Panc1 (cell line): ENCODE results near the gene NTN4. TPM values are rescaled to one million over a fixed set of nuclear protein-coding genes. Genes with fewer than 3 reads are reported as not detected.

Source experiments
- ATAC-seq: fragments of 200-7000 bp; cut with Tn5 transposase; 2 replicates; pipeline ENCODE4 v1.9.1; 2020; ENCODE audit warnings: mild to moderate bottlenecking, moderate library complexity
- BruUV-seq: library from RNA; stranded (reverse); fragments of 400-500 nt; replicated peaks from 2 replicates; lab custom pipeline; 2021; lab: Mats Ljungman, UMichigan
- CTCF ChIA-PET: fragments of 300-600 bp; sonication (Branson Sonifier 250); formaldehyde crosslinking; loops from one replicate; lab custom pipeline; 2022; ENCODE audit warnings: antibody characterized with exemption; lab: Charles Lee
- POLR2A ChIA-PET: fragments of 300-600 bp; sonication (Branson Sonifier 250); formaldehyde crosslinking; loops from one replicate; lab custom pipeline; 2022; ENCODE audit warnings: antibody characterized with exemption; lab: Charles Lee
- DNase-seq: peaks from one replicate; pipeline ENCODE4 v3.0.0-alpha.2; 2010; ENCODE audit warnings: low read depth, low spot score
- H3K27ac ChIP-seq: 2 replicates; pipeline ENCODE4 v1.5.1; 2011; ENCODE audit warnings: mild to moderate bottlenecking, low read length, inconsistent platforms
- H3K27me3 ChIP-seq: fragments of 200-500 bp; sonication (Bioruptor generic); 2 replicates; pipeline ENCODE4 v1.6.0; 2014; ENCODE audit warnings: low read length, inconsistent platforms; ENCODE audit not compliant: control insufficient read depth, insufficient read depth
- H3K36me3 ChIP-seq: fragments of 200-500 bp; sonication (Bioruptor generic); 2 replicates; pipeline ENCODE4 v1.5.1; 2014; ENCODE audit warnings: inconsistent platforms, mild to moderate bottlenecking, low read length, moderate library complexity; ENCODE audit not compliant: control insufficient read depth, insufficient read depth
- H3K4me1 ChIP-seq: 2 replicates; pipeline ENCODE4 v1.5.1; 2011; ENCODE audit warnings: inconsistent platforms, mild to moderate bottlenecking, low read length, moderate library complexity; ENCODE audit not compliant: control insufficient read depth, insufficient read depth
- H3K4me3 ChIP-seq, 2 experiments: 2 replicates each; pipeline ENCODE4 v1.5.1; 2011 to 2012; ENCODE audit warnings: low read depth in 2 of 2, low read length in 2 of 2, mild to moderate bottlenecking in 2 of 2, inconsistent platforms in 1 of 2, moderate library complexity in 1 of 2
- H3K9me3 ChIP-seq: fragments of 200-500 bp; sonication (Bioruptor generic); 2 replicates; pipeline ENCODE4 v1.5.1; 2014; ENCODE audit warnings: low read depth, mild to moderate bottlenecking, inconsistent platforms, low read length, moderate library complexity; ENCODE audit not compliant: control insufficient read depth, insufficient read depth
- POLR2AphosphoS5 ChIP-seq: IDR thresholded peaks from 2 replicates; pipeline ENCODE4 v1.6.1; 2012; ENCODE audit warnings: mild to moderate bottlenecking, low read depth, low read length, moderate library complexity
- REST ChIP-seq, 2 experiments: IDR thresholded peaks; 2 replicates each; pipeline ENCODE4 v1.6.1; 2011 to 2012; ENCODE audit warnings: low read depth in 2 of 2, control low read depth in 1 of 2, low read length in 1 of 2, mild to moderate bottlenecking in 1 of 2, moderate library complexity in 1 of 2; ENCODE audit not compliant: insufficient read depth in 1 of 2
- SIN3A ChIP-seq: IDR thresholded peaks from 2 replicates; pipeline ENCODE4 v1.6.1; 2012; ENCODE audit warnings: low read depth, mild to moderate bottlenecking, low read length, moderate library complexity, borderline replicate concordance; ENCODE audit not compliant: insufficient read depth
- TCF7L2 ChIP-seq: IDR thresholded peaks from 2 replicates; pipeline ENCODE4 v1.6.1; 2011; ENCODE audit warnings: mild to moderate bottlenecking, low read depth, low read length, inconsistent platforms
- in situ Hi-C: cut with HindIII; loops from 2 replicates; pipeline ENCODE4 v1.10.0; 2016; ENCODE audit warnings: low sequenced_read_pairs, low pct_unique_long_range_greater_than_20kb
- intact Hi-C: fragments of 100-400 bp; cut with micrococcal nuclease; formaldehyde crosslinking; loops from one replicate; pipeline ENCODE4 v1.10.0; 2022; ENCODE audit not compliant: unreplicated experiment
- total RNA-seq: library from RNA; stranded (reverse); gene quantifications from one replicate; pipeline ENCODE4 v1.2.1, GENCODE V29; 2021; ENCODE audit not compliant: unreplicated experiment
- TF ChIP-seq, protein P1 (sequence below): fragments of 450-650 bp; IDR thresholded peaks from 2 replicates; pipeline ENCODE4 v1.5.1; 2017; ENCODE audit warnings: mild to moderate bottlenecking

NTN4 gene
- total RNA-seq, 1 experiment from 2014 or later: 17.1 TPM

DNA sequence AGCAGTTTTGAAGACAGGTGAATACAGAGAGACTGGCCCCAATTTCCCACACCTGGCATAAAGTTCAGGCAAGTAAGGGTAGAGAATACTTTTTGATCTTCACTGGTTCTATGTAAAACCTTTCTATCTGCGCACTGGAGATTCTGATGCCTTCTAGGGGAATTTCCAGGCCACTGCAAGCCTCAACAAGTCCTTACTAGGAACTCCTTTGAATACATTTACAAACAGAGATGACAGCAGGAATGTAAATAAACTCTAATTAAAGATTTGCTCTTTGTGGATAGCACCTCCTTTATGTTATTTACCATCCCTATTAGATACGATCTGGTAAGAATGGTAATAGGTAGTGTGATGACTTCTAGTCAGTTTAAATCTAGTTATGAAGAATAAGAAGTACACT is 69.2 kb downstream of the NTN4 start:
- DNase-seq (no peak), ATAC-seq (no peak)
- BruUV-seq: no TSS peak
- Histone ChIP-seq H3K4me1 (no peaks in the 10 kb centered on the region), H3K4me3 (no peak overlapping the region), H3K27me3 (no peaks in the 10 kb centered on the region), H3K27ac (no peak overlapping the region), H3K36me3 (no peaks in the 10 kb centered on the region), H3K9me3 (no peaks in the 10 kb centered on the region)
- in situ Hi-C loops: no loop called here
- CTCF ChIA-PET: no interaction called here
- intact Hi-C loops: no loop called here
- POLR2A ChIA-PET: no interaction called here
- no peak for TF ChIP-seq SIN3A
- TF ChIP-seq TCF7L2: no peak
- no peak for TF ChIP-seq REST (IDR thresholded peaks at IDR 0.05; ENCODE audit: insufficient read depth in 1 of 2, low read depth in 2 of 2, low read length in 1 of 2)
- TF ChIP-seq POLR2AphosphoS5: no peak
- TF ChIP-seq, protein P1, sequence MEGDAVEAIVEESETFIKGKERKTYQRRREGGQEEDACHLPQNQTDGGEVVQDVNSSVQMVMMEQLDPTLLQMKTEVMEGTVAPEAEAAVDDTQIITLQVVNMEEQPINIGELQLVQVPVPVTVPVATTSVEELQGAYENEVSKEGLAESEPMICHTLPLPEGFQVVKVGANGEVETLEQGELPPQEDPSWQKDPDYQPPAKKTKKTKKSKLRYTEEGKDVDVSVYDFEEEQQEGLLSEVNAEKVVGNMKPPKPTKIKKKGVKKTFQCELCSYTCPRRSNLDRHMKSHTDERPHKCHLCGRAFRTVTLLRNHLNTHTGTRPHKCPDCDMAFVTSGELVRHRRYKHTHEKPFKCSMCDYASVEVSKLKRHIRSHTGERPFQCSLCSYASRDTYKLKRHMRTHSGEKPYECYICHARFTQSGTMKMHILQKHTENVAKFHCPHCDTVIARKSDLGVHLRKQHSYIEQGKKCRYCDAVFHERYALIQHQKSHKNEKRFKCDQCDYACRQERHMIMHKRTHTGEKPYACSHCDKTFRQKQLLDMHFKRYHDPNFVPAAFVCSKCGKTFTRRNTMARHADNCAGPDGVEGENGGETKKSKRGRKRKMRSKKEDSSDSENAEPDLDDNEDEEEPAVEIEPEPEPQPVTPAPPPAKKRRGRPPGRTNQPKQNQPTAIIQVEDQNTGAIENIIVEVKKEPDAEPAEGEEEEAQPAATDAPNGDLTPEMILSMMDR: peak; percentile 30; the same call in 1 of the 2 replicates

GRCh38 chr12:95720146-95720545 is 70.4 kb downstream of the NTN4 start:
- no peak for DNase-seq
- Histone ChIP-seq H3K4me1 (no peaks in the 10 kb centered on the region), H3K4me3 (no peak overlapping the region), H3K27ac (no peak overlapping the region), H3K36me3 (no peaks in the 10 kb centered on the region), H3K27me3 (no peaks in the 10 kb centered on the region), H3K9me3 (no peaks in the 10 kb centered on the region)
- in situ Hi-C loops: no loop called here
- TF ChIP-seq TCF7L2 (no peak), SIN3A (no peak), POLR2AphosphoS5 (no peak), REST (IDR thresholded peaks at IDR 0.05; ENCODE audit: insufficient read depth in 1 of 2, low read depth in 2 of 2, low read length in 1 of 2) (no peak)
- TF ChIP-seq, protein P1: no peak
- no TSS peak for BruUV-seq
- no peak for ATAC-seq
- POLR2A ChIA-PET: no interaction called here
- intact Hi-C loops: no loop called here
- CTCF ChIA-PET: no interaction called here
